Mesodermal cell (in vitro differentiated cells): ENCODE results near the gene TC2N.
"Not testable (repeated sequence)": the region's sequence is repeated elsewhere in the genome, so short reads cannot be mapped to it uniquely, and the experiment has no call there.

Experiments
- H3K27ac ChIP-seq: 2 replicates; pipeline ENCODE4 v1.7.0; 2013; ENCODE audit warnings: mild to moderate bottlenecking, low read depth, low read length, moderate library complexity; ENCODE audit not compliant: severe bottlenecking
- H3K36me3 ChIP-seq: 2 replicates; pipeline ENCODE4 v1.7.1; 2013; ENCODE audit warnings: mild to moderate bottlenecking, low read length, moderate library complexity; ENCODE audit not compliant: control insufficient read depth, insufficient read depth
- H3K4me1 ChIP-seq: one replicate; pipeline ENCODE4 v1.7.1; 2013; ENCODE audit warnings: mild to moderate bottlenecking, low read length; ENCODE audit not compliant: insufficient read depth, control insufficient read depth, poor library complexity, severe bottlenecking
- H3K4me3 ChIP-seq: 2 replicates; pipeline ENCODE4 v1.7.0; 2013; ENCODE audit warnings: low read length, control low read depth, mild to moderate bottlenecking; ENCODE audit not compliant: insufficient read depth, poor library complexity, severe bottlenecking; ENCODE audit errors: extremely low read depth
- H3K9me3 ChIP-seq: 2 replicates; pipeline ENCODE4 v1.7.1; 2013; ENCODE audit warnings: mild to moderate bottlenecking, low read length, moderate library complexity; ENCODE audit not compliant: control insufficient read depth
- WGBS, 2 experiments: methylation state at CpG; one replicate each; pipeline ENCODE4 v1.1.5; 2013; ENCODE audit warnings: missing lambda C conversion rate in 2 of 2; ENCODE audit not compliant: insufficient coverage in 2 of 2; 5-methylcytosine and 5-hydroxymethylcytosine counted together

Gene TC2N

GRCh38 chr14:91739867-91740266 is 127.5 kb downstream of the TC2N start:
- not testable (repeated sequence) for H3K36me3 ChIP-seq, H3K4me3 ChIP-seq, H3K9me3 ChIP-seq, H3K27ac ChIP-seq, H3K4me1 ChIP-seq
- WGBS, 2 experiments: 80 to 89% methylated on average over 1 of the region's 2 CpGs

- 94 to 96% methylated on average over 3 to 4 of the region's 5 CpGs for WGBS, 2 experiments
These were observed 129.7 kb downstream of the TC2N start for GRCh38 chr14:91737619-91738018.

GRCh38 chr14:91732859-91733477 is 134.4 kb downstream of the TC2N start:
- Histone ChIP-seq H3K4me1 (no peaks in the 10 kb centered on the region), H3K27ac (peak overlapping the region; percentile 42), H3K9me3 (no peaks in the 10 kb centered on the region), H3K36me3 (no peaks in the 10 kb centered on the region), H3K4me3 (no peak overlapping the region)
- WGBS, 2 experiments: 60% methylated on average over 1 of the region's 2 CpGs; no CpG with 5 or more reads in 1 of the 2 experiments

More at GRCh38 chr14:91737619-91738018, 129.7 kb downstream of the TC2N start:
- no peaks in the 10 kb centered on the region for H3K9me3 ChIP-seq
- H3K27ac ChIP-seq: no peak overlapping the region
- no peaks in the 10 kb centered on the region for H3K36me3 ChIP-seq
- H3K4me1 ChIP-seq: no peaks in the 10 kb centered on the region
- no peak overlapping the region for H3K4me3 ChIP-seq

GRCh38 chr14:91732439-91732838 is 134.9 kb downstream of the TC2N start:
- WGBS, 2 experiments: 89 to 96% methylated on average over 3 to 5 of the region's 5 CpGs
- Histone ChIP-seq H3K27ac (no peak overlapping the region), H3K4me1 (no peaks in the 10 kb centered on the region)

GRCh38 chr14:91731986-91732385 is 135.3 kb downstream of the TC2N start, which contains the start of gene CATSPERB:
Gene CATSPERB (minus strand): TSS chr14:91732086. CDS start chr14:91729479, 2,607 bp downstream.
- H3K27ac ChIP-seq: peak within 1 kb of the TSS; percentile 42
- WGBS, 2 experiments: 100% methylated on average over 1 of the region's 2 CpGs; no CpG with 5 or more reads in 1 of the 2 experiments
- no peaks in the 10 kb centered on the region for H3K36me3 ChIP-seq
- no peaks in the 10 kb centered on the region for H3K4me1 ChIP-seq
- H3K9me3 ChIP-seq: no peaks in the 10 kb centered on the region
- H3K4me3 ChIP-seq: no peak within 1 kb of the TSS

More at GRCh38 chr14:91732439-91732838, 134.9 kb downstream of the TC2N start:
- Histone ChIP-seq H3K9me3 (no peaks in the 10 kb centered on the region), H3K4me3 (no peak overlapping the region), H3K36me3 (no peaks in the 10 kb centered on the region)

GRCh38 chr14:91731018-91731417 is 136.3 kb downstream of the TC2N start:
- Histone ChIP-seq H3K4me1 (no peaks in the 10 kb centered on the region), H3K27ac (no peak overlapping the region), H3K9me3 (no peaks in the 10 kb centered on the region), H3K4me3 (no peak overlapping the region), H3K36me3 (no peaks in the 10 kb centered on the region)
- WGBS, 2 experiments: 90 to 100% methylated on average over 2 of the region's 2 CpGs

GRCh38 chr14:91729756-91730155 is 137.6 kb downstream of the TC2N start:
- H3K4me1 ChIP-seq: no peaks in the 10 kb centered on the region
- no peaks in the 10 kb centered on the region for H3K9me3 ChIP-seq
- no peak overlapping the region for H3K27ac ChIP-seq
- 60 to 71% methylated on average over 1 of the region's 3 CpGs for WGBS, 2 experiments
- H3K4me3 ChIP-seq: no peak overlapping the region
- H3K36me3 ChIP-seq: no peaks in the 10 kb centered on the region
